GM12872 (cell line): ENCODE data around the gene FNIP2.

Experiments
- CTCF ChIP-seq: IDR thresholded peaks from 3 replicates; pipeline ENCODE4 v1.5.1; 2011; ENCODE audit warnings: low read depth, mild to moderate bottlenecking, low read length, moderate library complexity; ENCODE audit not compliant: insufficient read depth

The FNIP2 gene

GRCh38 chr4:158841540-158841939, 72.7 kb downstream of the FNIP2 start:
- TF ChIP-seq CTCF, result no peak

- no peak for TF ChIP-seq CTCF
Observed at GRCh38 chr4:158845311-158846041, 76.7 kb downstream of the FNIP2 start.

- TF ChIP-seq CTCF, result no peak
Observed at GRCh38 chr4:158847535-158847934, 78.7 kb downstream of the FNIP2 start.

- TF ChIP-seq CTCF, result no peak
Observed at GRCh38 chr4:158849681-158850080, 80.9 kb downstream of the FNIP2 start.

- TF ChIP-seq CTCF, result no peak
Observed at GRCh38 chr4:158850371-158850770, 81.5 kb downstream of the FNIP2 start.

- peak; percentile 42; the same call in 2 of the 3 replicates for TF ChIP-seq CTCF
Observed at GRCh38 chr4:158850800-158851644, 82.2 kb downstream of the FNIP2 start.

GRCh38 chr4:158854236-158854635, 85.4 kb downstream of the FNIP2 start:
- no peak for TF ChIP-seq CTCF
